ENCODE data around the gene AGAP1.

DNA sequence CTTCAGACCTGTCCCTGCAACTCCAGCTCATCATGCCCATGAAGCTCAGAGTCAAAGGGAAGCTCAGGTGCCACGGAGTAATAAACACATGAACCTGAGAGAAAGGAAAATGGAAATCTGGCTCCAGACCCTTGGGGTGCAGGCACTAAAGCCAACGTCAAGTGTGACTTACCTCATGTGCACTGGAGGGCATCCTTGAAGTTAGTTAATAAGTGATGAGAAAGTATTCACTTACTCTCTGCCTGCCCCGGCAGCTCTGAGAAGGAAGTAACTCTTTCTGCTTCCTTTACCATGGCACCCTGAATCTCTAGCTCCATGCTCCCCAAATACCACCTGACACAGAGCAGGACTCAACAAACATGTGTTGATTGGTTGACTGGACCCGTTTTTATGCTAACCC is 21.4 kb upstream of the AGAP1 start:
- TF ChIP-seq POLR2AphosphoS5 (IDR thresholded peaks at IDR 0.05), result no peak
- TF ChIP-seq POLR2A (IDR thresholded peaks at IDR 0.05), result no peak
- TF ChIP-seq CTCF (IDR thresholded peaks at IDR 0.05), result no peak
